Measurements from ENCODE around the gene STAB1. TPM values are rescaled to one million over a fixed set of nuclear protein-coding genes. Genes with fewer than 3 reads are reported as not detected.

The STAB1 gene
- total and polyA plus RNA-seq, 2 experiments from 2014 or later: 0.90 to 1.9 TPM

- TF ChIP-seq ZNF462 (CRISPR knock-in tag; IDR thresholded peaks at IDR 0.05): no peak
These were observed 42.1 kb downstream of the STAB1 start (continued) for GRCh38 chr3:52537165-52537620.

- Histone ChIP-seq H3K27ac (ENCODE audit: low read depth) (no peak overlapping the region), H4K20me1 (replicated peaks; ENCODE audit: insufficient read depth) (peaks cover 41% of the 10 kb centered on the region)
- no peak overlapping the region for H3K27ac Mint-ChIP-seq
- TF ChIP-seq ZNF114 (CRISPR knock-in tag; IDR thresholded peaks at IDR 0.05) (no peak), CTCF (conservative IDR thresholded peaks at IDR 0.05; ENCODE audit: low read depth in 2 of 2) (no peak), JUNB (IDR thresholded peaks at IDR 0.05; ENCODE audit: unreplicated experiment) (no peak), EZH2phosphoT487 (IDR thresholded peaks at IDR 0.05; ENCODE audit: unreplicated experiment) (no peak), REST (IDR thresholded peaks at IDR 0.05; ENCODE audit: unreplicated experiment) (no peak), ETS1 (IDR thresholded peaks at IDR 0.05) (no peak), NANOG (IDR thresholded peaks at IDR 0.05; ENCODE audit: borderline replicate concordance) (no peak), ZNF331 (CRISPR knock-in tag; IDR thresholded peaks at IDR 0.05; ENCODE audit: low read depth) (no peak), POLR2AphosphoS5 (IDR thresholded peaks at IDR 0.05; ENCODE audit: low read depth) (no peak), STAT1 (IDR thresholded peaks at IDR 0.05; ENCODE audit: unreplicated experiment) (no peak), CREB1 (CRISPR knock-in tag; IDR thresholded peaks at IDR 0.05; ENCODE audit: low read depth) (no peak)
These were observed 42.7 kb downstream of the STAB1 start for GRCh38 chr3:52537726-52538421.

More at GRCh38 chr3:52537726-52538421, 42.7 kb downstream of the STAB1 start:
- Histone ChIP-seq H3K9me2 (ENCODE audit: insufficient read depth) (no peaks in the 10 kb centered on the region), H3K79me2 (replicated peaks; ENCODE audit: insufficient read depth) (peaks cover 39% of the 10 kb centered on the region), H3K4me2 (peak overlapping the region; percentile 94), H3F3A (replicated peaks; ENCODE audit: low read depth) (peaks cover 18% of the 10 kb centered on the region), H3K4me3 (peak overlapping the region; percentile 97), H3K27me3 (ENCODE audit: insufficient read depth) (no peaks in the 10 kb centered on the region), H3K36me3 (ENCODE audit: insufficient read depth) (peaks cover 4% of the 10 kb centered on the region; the same call in 1 of the 2 replicates), H2AFZ (no peak overlapping the region), H3K4me1 (ENCODE audit: insufficient read depth) (peaks cover 30% of the 10 kb centered on the region)
- Mint-ChIP-seq H3K36me3 (ENCODE audit: low read depth) (peaks cover 28% of the 10 kb centered on the region), H3K27me3 (ENCODE audit: insufficient read depth, low read depth, poor library complexity) (peaks cover 23% of the 10 kb centered on the region), H3K9me3 (no peaks in the 10 kb centered on the region), H3K4me1 (peaks cover 33% of the 10 kb centered on the region), H3K4me3 (peak overlapping the region; percentile 99)
- DNase-seq (ENCODE audit: low spot score): no peak
- no peak for ATAC-seq
